ENCODE measurements around the gene PARP6. TPM values are rescaled to one million over a fixed set of nuclear protein-coding genes. Genes with fewer than 3 reads are reported as not detected.
A peak's percentile ranks its signal among the peaks of the same experiment; 100 is the strongest.

Gene PARP6
- total and polyA plus RNA-seq, 2 of the 8 experiments (the other 6 are each of a cell fraction or from before 2014, with no cell fraction given) = 39.8 to 45.3 TPM

DNA sequence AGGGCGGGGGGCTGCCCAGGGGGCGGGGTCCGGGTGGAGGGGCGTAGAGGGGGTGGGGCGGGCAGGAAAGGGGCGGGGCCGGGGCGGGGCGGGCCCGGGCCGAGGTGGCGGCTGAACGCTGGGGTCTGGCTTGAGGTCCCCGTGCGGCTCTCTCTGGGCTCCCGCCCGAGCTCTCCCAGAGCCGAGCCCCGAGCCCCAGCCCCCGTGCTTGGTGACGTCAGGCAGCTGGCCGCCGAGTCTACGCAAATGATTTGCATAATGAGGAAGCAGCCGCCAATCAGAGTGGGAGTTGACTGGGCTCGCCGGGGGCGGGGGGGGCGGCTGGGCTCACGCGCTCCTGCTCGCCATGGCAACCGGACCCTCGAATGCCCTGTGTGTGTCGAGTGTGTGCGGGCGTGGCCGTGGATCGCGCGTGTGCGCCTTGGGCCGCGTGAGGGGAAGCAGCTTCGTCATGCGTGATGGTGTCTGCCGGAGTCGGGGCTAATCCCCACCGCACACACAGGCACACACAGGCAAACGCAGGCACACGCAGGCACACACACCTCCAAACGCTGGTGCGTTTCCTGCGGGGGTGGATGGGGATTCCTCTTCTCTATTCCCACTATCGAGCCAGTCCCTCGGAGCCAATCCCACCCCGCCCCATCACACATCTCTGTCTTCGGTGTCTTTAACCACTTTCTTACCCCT lies 47.8 kb upstream of the PARP6 start, which contains the start of gene CELF6:
Gene CELF6, minus strand, starts transcription at position 173 of the 687 bp plus-strand sequence. CDS start 283 bp downstream, outside the sequence.
- FAIRE-seq (no peak), DNase-seq (ENCODE audit: low read depth in 1 of 2, low spot score in 2 of 2) (peak; percentile 73 to 92)
- H3K79me2 ChIP-seq (ENCODE audit: control insufficient read depth in 1 of 2, insufficient read depth in 2 of 2, low read length in 2 of 2) = no peaks in the 10 kb centered on the region
- 1% methylated on average over 33 of the region's 58 CpGs; no CpG with 5 or more reads in 1 of the 2 experiments for WGBS, 2 experiments (ENCODE audit: extremely low coverage in 1 of 2, insufficient coverage in 1 of 2, insufficient read length in 1 of 2, insufficient replicate concordance in 2 of 2, low coverage in 1 of 2, low lambda C conversion rate in 2 of 2, missing lambda C conversion rate in 1 of 2)
- H3K9ac ChIP-seq (replicated peaks in 1 of 4; ENCODE audit: extremely low read depth in 1 of 4, low read depth in 3 of 4, low read length in 3 of 4) = peak within 1 kb of the TSS in 3 of 4 experiments; percentile 3 to 55 (median 48); a peak in 3 of 7 replicates
- H2AFZ ChIP-seq (ENCODE audit: low read length) = peak within 1 kb of the TSS; percentile 27; the same call in 1 of the 2 replicates
- no peak within 1 kb of the TSS for H3K4ac ChIP-seq (replicated peaks; ENCODE audit: insufficient read length, low read depth, low read length)
- H2BK20ac ChIP-seq (ENCODE audit: low read length) = no peak within 1 kb of the TSS
- H3K36me3 ChIP-seq (ENCODE audit: control insufficient read depth in 2 of 4, insufficient read depth in 4 of 4, low read length in 3 of 4) = no peaks in the 10 kb centered on the region
- ChIA-PET POLR2A (ENCODE audit: partially characterized antibody) (interaction anchor here (0.6 to 2.4 kb wide), 5 partner anchors 11 to 909 kb away, joined by 3 to 6 read pairs (median 6); partner anchors contain the start of gene PKM), CTCF (ENCODE audit: partially characterized antibody) (interaction anchor here (0.5 to 1.7 kb wide), 2 partner anchors 353 to 358 kb away, joined by 4 read pairs; no protein-coding TSS in a partner anchor)
- peaks cover 4% of the 10 kb centered on the region for H3K23me2 ChIP-seq (ENCODE audit: low read depth, low read length)
- H4K5ac ChIP-seq (ENCODE audit: insufficient read length, low read depth, low read length) = no peak within 1 kb of the TSS
- H3K18ac ChIP-seq (ENCODE audit: extremely low read depth, low read length) = 0 out of 2 replicates have a peak within 1 kb of the TSS, but pooled peaks have one; percentile 4
- H3K9me3 ChIP-seq (ENCODE audit: insufficient read depth in 2 of 2, low read depth in 1 of 2, low read length in 1 of 2) = no peaks in the 10 kb centered on the region
- peak within 1 kb of the TSS; percentile 77; the same call in 1 of the 2 replicates for H2BK12ac ChIP-seq (ENCODE audit: low read depth, low read length)
- no peak within 1 kb of the TSS for H2BK120ac ChIP-seq (replicated peaks; ENCODE audit: low read depth, low read length)
- H4K20me1 ChIP-seq (replicated peaks in 1 of 2; ENCODE audit: control insufficient read depth in 1 of 2, insufficient read depth in 2 of 2, low read length in 2 of 2) = peaks cover 2 to 6% of the 10 kb centered on the region in 2 experiments
- H3K27ac ChIP-seq (ENCODE audit: low read depth, low read length) = peak within 1 kb of the TSS; percentile 61
- peak within 1 kb of the TSS; percentile 62 to 98 for H3K4me2 ChIP-seq (ENCODE audit: insufficient read depth in 1 of 2, low read depth in 2 of 2, low read length in 2 of 2)
- H2BK15ac ChIP-seq (ENCODE audit: low read length) = peak within 1 kb of the TSS; percentile 97; the same call in 1 of the 2 replicates
- H2BK5ac ChIP-seq (ENCODE audit: low read depth, low read length) = peak within 1 kb of the TSS; percentile 40; the same call in 1 of the 2 replicates
- no peak within 1 kb of the TSS for H4K91ac ChIP-seq (replicated peaks; ENCODE audit: insufficient read length, low read length)
- peaks cover 0 to 4% (median 0%) of the 10 kb centered on the region in 4 experiments; a peak in 1 of 7 replicates for H3K4me1 ChIP-seq (replicated peaks in 1 of 4; ENCODE audit: control insufficient read depth in 3 of 4, insufficient read depth in 4 of 4, low read length in 3 of 4)
- H4K8ac ChIP-seq (ENCODE audit: extremely low read depth, insufficient read depth, low read length) = peak within 1 kb of the TSS; percentile 72; the same call in 1 of the 2 replicates
- no peak within 1 kb of the TSS for H3K14ac ChIP-seq (ENCODE audit: insufficient read length)
- no peak within 1 kb of the TSS for H2AK5ac ChIP-seq (ENCODE audit: low read depth, low read length)
- H3K79me1 ChIP-seq (ENCODE audit: low read depth, low read length) = no peaks in the 10 kb centered on the region
- peak within 1 kb of the TSS; percentile 79 for H3K56ac ChIP-seq (replicated peaks; ENCODE audit: insufficient read length, low read depth, low read length)
- H3K23ac ChIP-seq (ENCODE audit: insufficient read length) = no peak within 1 kb of the TSS
- H3K27me3 ChIP-seq (replicated peaks in 1 of 4; ENCODE audit: control insufficient read depth in 3 of 4, extremely low read depth in 1 of 4, insufficient read depth in 3 of 4, low read length in 3 of 4) = peaks cover 5 to 26% (median 21%) of the 10 kb centered on the region in 4 experiments
- H3K4me3 ChIP-seq (ENCODE audit: extremely low read depth in 1 of 4, insufficient read depth in 2 of 4, low read depth in 3 of 4, low read length in 4 of 4) = peak within 1 kb of the TSS; percentile 33 to 65 (median 56)
- TF ChIP-seq BACH1 (IDR thresholded peaks at IDR 0.05; ENCODE audit: low read length) = peak; percentile 78
- no peak for TF ChIP-seq TCF12 (IDR thresholded peaks at IDR 0.05; ENCODE audit: low read depth, low read length)
- TF ChIP-seq ASH2L (IDR thresholded peaks at IDR 0.05; ENCODE audit: low read length) = peak; percentile 44
- TF ChIP-seq, protein P1, sequence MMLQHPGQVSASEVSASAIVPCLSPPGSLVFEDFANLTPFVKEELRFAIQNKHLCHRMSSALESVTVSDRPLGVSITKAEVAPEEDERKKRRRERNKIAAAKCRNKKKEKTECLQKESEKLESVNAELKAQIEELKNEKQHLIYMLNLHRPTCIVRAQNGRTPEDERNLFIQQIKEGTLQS (IDR thresholded peaks at IDR 0.05; ENCODE audit: insufficient read depth, low read depth, low read length) = no peak
- peak; percentile 86 for TF ChIP-seq CREB1 (IDR thresholded peaks at IDR 0.05)
- 0 out of 2 replicates have a peak, but pooled peaks have one; percentile 47 for TF ChIP-seq JUND (IDR thresholded peaks at IDR 0.05; ENCODE audit: low read length)

All from H1 (cell line).